ENCODE data around the gene ANKRD18B.
"Not testable (repeated sequence)": the region's sequence is repeated elsewhere in the genome, so short reads cannot be mapped to it uniquely, and the experiment has no call there.

ANKRD18B gene

GRCh38 chr9:33614001-33614687 is 90.1 kb downstream of the ANKRD18B start:
- DNase-seq, result no peak

- not testable (repeated sequence) for DNase-seq
Observed at GRCh38 chr9:33618370-33618769, 94.3 kb downstream of the ANKRD18B start.

- peak; percentile 20 for DNase-seq
Observed at GRCh38 chr9:33619666-33620404, 95.8 kb downstream of the ANKRD18B start.

- DNase-seq, result no peak
Observed at GRCh38 chr9:33620738-33621439, 96.8 kb downstream of the ANKRD18B start.

Data from activated CD4-positive, alpha-beta T cell treated with anti-CD3 and anti-CD28 coated beads, Interleukin-10, Interleukin-2, amounts not matched to agents 100 ng/mL and 50 ng/mL, durations not matched to agents 16 hours and 8 hours (primary cell).